Fibroblast of lung (primary cell): ENCODE measurements around the gene RSPH10B.
"Not testable (repeated sequence)": the region's sequence is repeated elsewhere in the genome, so short reads cannot be mapped to it uniquely, and the experiment has no call there.

ENCODE experiments used
- EZH2 ChIP-seq: IDR thresholded peaks from 2 replicates; pipeline ENCODE4 v1.5.1; 2012; ENCODE audit warnings: low read length, control low read depth, mild to moderate bottlenecking; ENCODE audit errors: missing control alignments
- TF ChIP-seq, protein P1 (sequence below), 2 donors: IDR thresholded peaks in 1 of 2; conservative IDR thresholded peaks in 1 of 2; 1 replicate in 1 of 2; 2 replicates in 1 of 2; pipeline ENCODE4 v1.5.1; 2011 to 2012; ENCODE audit warnings: low read length in 2 of 2, control low read depth in 1 of 2, inconsistent platforms in 1 of 2, low read depth in 1 of 2, mild to moderate bottlenecking in 1 of 2

DNA sequence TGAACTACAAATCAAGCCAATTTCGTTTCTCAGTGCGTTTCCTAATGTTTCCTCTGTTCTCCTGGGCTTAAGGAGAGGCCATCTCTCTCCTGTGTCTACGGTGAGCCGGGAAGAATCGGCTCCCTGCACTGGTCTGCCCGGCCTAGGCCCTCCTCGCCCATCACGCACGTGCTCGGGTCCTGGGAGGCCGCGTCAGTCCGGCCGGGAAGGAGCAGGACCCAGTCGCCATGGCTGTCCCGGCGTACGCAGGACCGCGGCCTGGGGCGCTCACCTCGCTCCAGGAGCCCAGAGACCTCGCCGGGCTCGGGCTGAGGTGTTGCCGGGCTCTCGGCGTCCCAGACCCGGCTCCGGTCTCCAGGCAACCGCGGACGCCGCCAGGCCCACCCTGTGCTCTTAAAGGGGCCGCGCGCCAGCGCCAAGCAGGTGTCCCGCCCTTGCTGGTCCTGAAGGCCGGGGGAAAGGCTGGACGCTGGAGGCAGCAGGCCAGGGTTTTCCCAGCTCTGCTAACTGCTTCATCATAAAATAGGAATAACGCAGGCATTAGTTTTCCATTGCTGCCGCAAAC, at the start of gene RSPH10B:
- TF ChIP-seq, protein P1, sequence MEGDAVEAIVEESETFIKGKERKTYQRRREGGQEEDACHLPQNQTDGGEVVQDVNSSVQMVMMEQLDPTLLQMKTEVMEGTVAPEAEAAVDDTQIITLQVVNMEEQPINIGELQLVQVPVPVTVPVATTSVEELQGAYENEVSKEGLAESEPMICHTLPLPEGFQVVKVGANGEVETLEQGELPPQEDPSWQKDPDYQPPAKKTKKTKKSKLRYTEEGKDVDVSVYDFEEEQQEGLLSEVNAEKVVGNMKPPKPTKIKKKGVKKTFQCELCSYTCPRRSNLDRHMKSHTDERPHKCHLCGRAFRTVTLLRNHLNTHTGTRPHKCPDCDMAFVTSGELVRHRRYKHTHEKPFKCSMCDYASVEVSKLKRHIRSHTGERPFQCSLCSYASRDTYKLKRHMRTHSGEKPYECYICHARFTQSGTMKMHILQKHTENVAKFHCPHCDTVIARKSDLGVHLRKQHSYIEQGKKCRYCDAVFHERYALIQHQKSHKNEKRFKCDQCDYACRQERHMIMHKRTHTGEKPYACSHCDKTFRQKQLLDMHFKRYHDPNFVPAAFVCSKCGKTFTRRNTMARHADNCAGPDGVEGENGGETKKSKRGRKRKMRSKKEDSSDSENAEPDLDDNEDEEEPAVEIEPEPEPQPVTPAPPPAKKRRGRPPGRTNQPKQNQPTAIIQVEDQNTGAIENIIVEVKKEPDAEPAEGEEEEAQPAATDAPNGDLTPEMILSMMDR (conservative IDR thresholded peaks at IDR 0.05 in 1 of 2, IDR thresholded peaks at IDR 0.05 in 1 of 2; ENCODE audit: low read depth in 1 of 2, low read length in 2 of 2): not testable (repeated sequence)
- not testable (repeated sequence) for TF ChIP-seq EZH2
